Vagina (tissue), 2 donors: Measurements from ENCODE around the gene STXBP1. TPM values are rescaled to one million over a fixed set of nuclear protein-coding genes. Genes with fewer than 3 reads are reported as not detected.

Source experiments
- DNase-seq, 2 donors: peaks; one replicate each; pipeline ENCODE4 v3.0.0-alpha.2; 2017; ENCODE audit errors: extremely low spot score in 2 of 2
- H3K27ac ChIP-seq: fragments of 200-600 bp; sonication (generic); one replicate; pipeline ENCODE4 v1.5.1; 2019
- H3K27me3 ChIP-seq: fragments of 200-600 bp; sonication (generic); one replicate; pipeline ENCODE4 v1.5.1; 2019
- H3K36me3 ChIP-seq, 2 donors: fragments of 200-600 bp; sonication (generic); one replicate each; pipeline ENCODE4 v1.5.1; 2017 to 2019
- H3K4me1 ChIP-seq: fragments of 200-600 bp; sonication (generic); one replicate; pipeline ENCODE4 v1.5.1; 2019
- H3K4me3 ChIP-seq, 2 donors: fragments of 200-600 bp; sonication (generic); 1 replicate in 1 of 2; 2 replicates in 1 of 2; pipeline ENCODE4 v1.5.1; 2016 to 2019
- H3K9me3 ChIP-seq: fragments of 200-600 bp; sonication (generic); one replicate; pipeline ENCODE4 v1.5.1; 2019
- POLR2A ChIP-seq, 2 donors: fragments of 450-650 bp; IDR thresholded peaks; one replicate each; pipeline ENCODE4 v1.6.1; 2017; ENCODE audit warnings: antibody characterized with exemption in 2 of 2, mild to moderate bottlenecking in 2 of 2, moderate library complexity in 2 of 2
- POLR2AphosphoS5 ChIP-seq, 2 donors: sonication (generic); formaldehyde crosslinking; IDR thresholded peaks; one replicate each; pipeline ENCODE4 v1.9.0; 2017; ENCODE audit warnings: antibody characterized with exemption in 2 of 2, mild to moderate bottlenecking in 2 of 2, low read depth in 1 of 2; ENCODE audit not compliant: insufficient read depth in 1 of 2
- intact Hi-C: fragments of 100-400 bp; cut with DNase I; formaldehyde crosslinking; loops from one replicate; pipeline ENCODE4 v1.15.1; 2023
- total RNA-seq: library from RNA; depleted of rRNA; stranded (reverse); fragments of >200 nt; gene quantifications from one replicate; pipeline ENCODE4 v1.2.3, GENCODE V29; 2016
- TF ChIP-seq, protein P1 (sequence below), 3 experiments: fragments of 450-650 bp in 2 of 3; fragments of 200-600 bp in 1 of 3; sonication (generic) in 1 of 3; IDR thresholded peaks; one replicate each; pipeline ENCODE4 v1.5.1; 2017 to 2019; ENCODE audit warnings: antibody characterized with exemption in 3 of 3, mild to moderate bottlenecking in 2 of 3, moderate library complexity in 2 of 3

The STXBP1 gene
- total RNA-seq, 1 donor from 2014 or later = 56.2 TPM

GRCh38 chr9:127730799-127731410 is 118.8 kb downstream of the STXBP1 start:
- intact Hi-C loops = loop anchor here (5.0 to 10.0 kb wide), 2 partner anchors 134 to 226 kb away; no protein-coding TSS in a partner anchor

GRCh38 chr9:127731938-127732337 is 119.9 kb downstream of the STXBP1 start:
- no peak for TF ChIP-seq POLR2A (IDR thresholded peaks at IDR 0.05)
- TF ChIP-seq, protein P1, sequence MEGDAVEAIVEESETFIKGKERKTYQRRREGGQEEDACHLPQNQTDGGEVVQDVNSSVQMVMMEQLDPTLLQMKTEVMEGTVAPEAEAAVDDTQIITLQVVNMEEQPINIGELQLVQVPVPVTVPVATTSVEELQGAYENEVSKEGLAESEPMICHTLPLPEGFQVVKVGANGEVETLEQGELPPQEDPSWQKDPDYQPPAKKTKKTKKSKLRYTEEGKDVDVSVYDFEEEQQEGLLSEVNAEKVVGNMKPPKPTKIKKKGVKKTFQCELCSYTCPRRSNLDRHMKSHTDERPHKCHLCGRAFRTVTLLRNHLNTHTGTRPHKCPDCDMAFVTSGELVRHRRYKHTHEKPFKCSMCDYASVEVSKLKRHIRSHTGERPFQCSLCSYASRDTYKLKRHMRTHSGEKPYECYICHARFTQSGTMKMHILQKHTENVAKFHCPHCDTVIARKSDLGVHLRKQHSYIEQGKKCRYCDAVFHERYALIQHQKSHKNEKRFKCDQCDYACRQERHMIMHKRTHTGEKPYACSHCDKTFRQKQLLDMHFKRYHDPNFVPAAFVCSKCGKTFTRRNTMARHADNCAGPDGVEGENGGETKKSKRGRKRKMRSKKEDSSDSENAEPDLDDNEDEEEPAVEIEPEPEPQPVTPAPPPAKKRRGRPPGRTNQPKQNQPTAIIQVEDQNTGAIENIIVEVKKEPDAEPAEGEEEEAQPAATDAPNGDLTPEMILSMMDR (IDR thresholded peaks at IDR 0.05) = no peak
- peaks cover 15% of the 10 kb centered on the region for H3K4me1 ChIP-seq
- intact Hi-C loops = loop anchor here (2.0 to 10.0 kb wide), 3 partner anchors 35 to 227 kb away; no protein-coding TSS in a partner anchor
- peaks cover 0 to 12% of the 10 kb centered on the region in 2 donors for H3K36me3 ChIP-seq
- no peaks in the 10 kb centered on the region for H3K9me3 ChIP-seq
- H3K4me3 ChIP-seq = no peak overlapping the region
- DNase-seq = no peak
- no peak overlapping the region for H3K27ac ChIP-seq
- H3K27me3 ChIP-seq = no peaks in the 10 kb centered on the region

More at GRCh38 chr9:127730799-127731410, 118.8 kb downstream of the STXBP1 start:
- no peak for DNase-seq
- Histone ChIP-seq H3K27me3 (no peaks in the 10 kb centered on the region), H3K27ac (no peak overlapping the region), H3K4me1 (peaks cover 15% of the 10 kb centered on the region), H3K9me3 (no peaks in the 10 kb centered on the region), H3K4me3 (no peak overlapping the region), H3K36me3 (peaks cover 0 to 12% of the 10 kb centered on the region in 2 donors)
- no peak for TF ChIP-seq POLR2A (IDR thresholded peaks at IDR 0.05)
- TF ChIP-seq, protein P1 (IDR thresholded peaks at IDR 0.05) = no peak

GRCh38 chr9:127732444-127732843 is 120.4 kb downstream of the STXBP1 start:
- peaks cover 0 to 12% of the 10 kb centered on the region in 2 donors for H3K36me3 ChIP-seq
- intact Hi-C loops = loop anchor here (2.0 to 10.0 kb wide), 3 partner anchors 36 to 228 kb away; no protein-coding TSS in a partner anchor
- peaks cover 15% of the 10 kb centered on the region for H3K4me1 ChIP-seq
- TF ChIP-seq POLR2AphosphoS5 (IDR thresholded peaks at IDR 0.05; ENCODE audit: insufficient read depth in 1 of 2, low read depth in 1 of 2) = no peak
- no peak for TF ChIP-seq POLR2A (IDR thresholded peaks at IDR 0.05)
- TF ChIP-seq, protein P1 (IDR thresholded peaks at IDR 0.05) = no peak
- no peaks in the 10 kb centered on the region for H3K27me3 ChIP-seq
- no peak overlapping the region for H3K4me3 ChIP-seq
- DNase-seq = no peak
- no peaks in the 10 kb centered on the region for H3K9me3 ChIP-seq
- H3K27ac ChIP-seq = no peak overlapping the region

- Histone ChIP-seq H3K4me3 (no peak overlapping the region), H3K4me1 (peaks cover 15% of the 10 kb centered on the region), H3K27me3 (no peaks in the 10 kb centered on the region), H3K27ac (no peak overlapping the region), H3K36me3 (peaks cover 0 to 12% of the 10 kb centered on the region in 2 donors), H3K9me3 (no peaks in the 10 kb centered on the region)
- DNase-seq = no peak
- intact Hi-C loops = loop anchor here (2.0 to 10.0 kb wide), 4 partner anchors 37 to 229 kb away; no protein-coding TSS in a partner anchor
- TF ChIP-seq POLR2AphosphoS5 (IDR thresholded peaks at IDR 0.05; ENCODE audit: insufficient read depth in 1 of 2, low read depth in 1 of 2) (no peak), POLR2A (IDR thresholded peaks at IDR 0.05) (no peak)
- TF ChIP-seq, protein P1 (IDR thresholded peaks at IDR 0.05) = no peak
Measured at GRCh38 chr9:127733614-127734013, 121.5 kb downstream of the STXBP1 start.

DNA sequence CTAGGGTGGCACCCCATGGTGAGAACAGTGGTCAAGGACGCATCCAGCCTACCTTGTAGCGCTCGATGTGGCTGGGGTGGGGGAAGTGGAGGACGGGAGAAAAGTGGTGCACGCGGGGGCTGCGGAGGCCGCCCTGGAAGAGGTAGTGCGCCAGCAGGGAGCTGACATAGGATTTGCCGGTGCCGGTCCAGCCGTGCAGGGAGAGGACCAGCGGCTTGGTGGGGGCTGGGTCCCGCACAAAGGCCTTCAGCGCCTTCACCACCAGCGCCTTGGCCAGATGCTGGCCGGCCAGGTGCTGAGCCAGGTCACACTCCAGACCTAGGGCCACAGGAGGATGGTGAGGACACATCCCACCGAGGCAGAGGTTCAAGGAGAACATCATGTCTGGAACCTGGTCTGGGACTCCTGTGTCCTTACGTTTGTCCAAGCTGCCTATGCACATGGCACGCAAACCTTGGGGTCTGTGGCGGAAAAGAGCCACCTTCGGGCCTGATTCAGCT is 122.2 kb downstream of the STXBP1 start:
- no peak for TF ChIP-seq POLR2A (IDR thresholded peaks at IDR 0.05)
- TF ChIP-seq, protein P1 (IDR thresholded peaks at IDR 0.05) = no peak
- intact Hi-C loops = loop anchor here (2.0 to 10.0 kb wide), 3 partner anchors 51 to 229 kb away; no protein-coding TSS in a partner anchor

More for the DNA sequence above, 122.2 kb downstream of the STXBP1 start:
- no peaks in the 10 kb centered on the region for H3K27me3 ChIP-seq
- peak overlapping the region; percentile 66 to 79 for H3K4me3 ChIP-seq
- peaks cover 0 to 12% of the 10 kb centered on the region in 2 donors for H3K36me3 ChIP-seq
- peaks cover 16% of the 10 kb centered on the region for H3K4me1 ChIP-seq
- peak overlapping the region; percentile 93 for H3K27ac ChIP-seq
- DNase-seq = no peak
- no peaks in the 10 kb centered on the region for H3K9me3 ChIP-seq
